K562 (cell line): ENCODE data around the gene SETD4. TPM values are rescaled to one million over a fixed set of nuclear protein-coding genes. Genes with fewer than 3 reads are reported as not detected.
A peak's percentile ranks its signal among the peaks of the same experiment; 100 is the strongest.

Source experiments
- CBFA2T2 ChIP-seq: fragments of 450-650 bp; conservative IDR thresholded peaks from 2 replicates; pipeline ENCODE4 v1.6.1; 2017; ENCODE audit warnings: mild to moderate bottlenecking
- CBX3 ChIP-seq, 2 experiments: IDR thresholded peaks; 1 replicate in 1 of 2; 2 replicates in 1 of 2; pipeline ENCODE4 v1.6.1; 2012; ENCODE audit warnings: inconsistent platforms in 2 of 2, low read length in 2 of 2, borderline replicate concordance in 1 of 2, control low read depth in 1 of 2
- GABPB2 ChIP-seq: fragments of 250-450 bp; sonication (Bioruptor Pico); conservative IDR thresholded peaks from 2 replicates; pipeline ENCODE4 v1.5.1; 2021; ENCODE audit warnings: mild to moderate bottlenecking
- HSF4 ChIP-seq: fragments of 250-450 bp; sonication (Bioruptor Pico); IDR thresholded peaks from 2 replicates; pipeline ENCODE4 v2.1.2; 2022; ENCODE audit warnings: mild to moderate bottlenecking, moderate library complexity, borderline replicate concordance
- PHF8 ChIP-seq: fragments of 200-600 bp; sonication (generic); IDR thresholded peaks from 2 replicates; pipeline ENCODE4 v1.6.1; 2012; ENCODE audit warnings: mixed run types, mild to moderate bottlenecking, inconsistent platforms, low read length, moderate library complexity, borderline replicate concordance
- POLR2G ChIP-seq: fragments of 200-400 bp; formaldehyde crosslinking; IDR thresholded peaks from 2 replicates; pipeline ENCODE4 v1.6.1; 2017; ENCODE audit warnings: low read depth, mild to moderate bottlenecking, antibody characterized with exemption, low read length, moderate library complexity
- SAP30 ChIP-seq: fragments of 200-600 bp; sonication (generic); IDR thresholded peaks from 2 replicates; pipeline ENCODE4 v1.6.1; 2012; ENCODE audit warnings: borderline replicate concordance, low read depth, mild to moderate bottlenecking, moderate library complexity, low read length, control low read depth, inconsistent platforms; ENCODE audit not compliant: insufficient read depth, poor library complexity, severe bottlenecking
- TCF15 ChIP-seq: fragments of 250-450 bp; sonication (Bioruptor Pico); IDR thresholded peaks from 2 replicates; pipeline ENCODE4 v1.8.0; 2022; ENCODE audit warnings: moderate library complexity, mild to moderate bottlenecking, inconsistent platforms
- TCF7L2 ChIP-seq: fragments of 150-350 bp; IDR thresholded peaks from 2 replicates; pipeline ENCODE4 v1.6.1; 2016; ENCODE audit warnings: low read depth, mild to moderate bottlenecking, low read length, moderate library complexity
- ZBTB9 ChIP-seq: fragments of 450-650 bp; formaldehyde crosslinking; IDR thresholded peaks from 2 replicates; pipeline ENCODE4 v1.4.0; 2020; ENCODE audit warnings: mild to moderate bottlenecking, moderate library complexity
- ZNF699 ChIP-seq: fragments of 250-450 bp; sonication (Bioruptor Pico); IDR thresholded peaks from 2 replicates; pipeline ENCODE4 v1.8.0; 2021; ENCODE audit warnings: mild to moderate bottlenecking, moderate library complexity; ENCODE audit not compliant: insufficient replicate concordance
- polyA plus RNA-seq, 8 experiments: library from polyadenylated mRNA; depleted of rRNA in 4 of 8; stranded (reverse) in 5 of 8; unstranded in 3 of 8; fragments of >200 nt; fragmentation: Nextera tagmentation in 2 of 8; fragmentation: Illumina TruSeq in 1 of 8; extraction: Ambion mirVana in 2 of 8; extraction: Trizol in 1 of 8; gene quantifications; 2 replicates each; pipeline versions ENCODE4 v1.2.1 to v1.2.3, GENCODE V29; 2011 to 2014; ENCODE audit warnings: inconsistent platforms in 1 of 8, missing spikeins in 1 of 8
- total RNA-seq, 7 experiments: library from RNA; depleted of rRNA in 6 of 7; stranded (reverse); fragments of >200 nt in 6 of 7; fragmentation: Illumina TruSeq in 2 of 7; extraction: Trizol in 2 of 7; gene quantifications; 2 replicates each; pipeline versions ENCODE4 v1.2.1 to v1.2.3, GENCODE V29; 2011 to 2021; ENCODE audit warnings: low replicate concordance in 1 of 7
- TF ChIP-seq, protein P1 (sequence below): sonication (generic); formaldehyde crosslinking; IDR thresholded peaks from 2 replicates; pipeline ENCODE4 v1.8.1; 2023; ENCODE audit warnings: mild to moderate bottlenecking, missing genetic modification reagents
- TF ChIP-seq, protein P2 (sequence below): sonication (generic); formaldehyde crosslinking; IDR thresholded peaks from 2 replicates; pipeline ENCODE4 v1.8.0; 2022; ENCODE audit warnings: mild to moderate bottlenecking, missing genetic modification reagents
- TF ChIP-seq, protein P3 (sequence below), 2 experiments: fragments of 150-350 bp in 1 of 2; IDR thresholded peaks; 2 replicates each; pipeline ENCODE4 v1.6.1; 2012 to 2016; ENCODE audit warnings: low read depth in 2 of 2, low read length in 2 of 2, mild to moderate bottlenecking in 1 of 2, moderate library complexity in 1 of 2
- TF ChIP-seq, protein P4 (sequence below): fragments of 250-450 bp; sonication (Bioruptor Pico); IDR thresholded peaks from 2 replicates; pipeline ENCODE4 v1.5.0; 2021

The SETD4 gene
- total and polyA plus RNA-seq, 9 of the 15 experiments (the other 6 are each of a cell fraction or from before 2014, with no cell fraction given): 16.1 to 51.3 (median 25.7) TPM

GRCh38 chr21:36060159-36060921 is at the start of gene SETD4 (continued):
- TF ChIP-seq, protein P1, sequence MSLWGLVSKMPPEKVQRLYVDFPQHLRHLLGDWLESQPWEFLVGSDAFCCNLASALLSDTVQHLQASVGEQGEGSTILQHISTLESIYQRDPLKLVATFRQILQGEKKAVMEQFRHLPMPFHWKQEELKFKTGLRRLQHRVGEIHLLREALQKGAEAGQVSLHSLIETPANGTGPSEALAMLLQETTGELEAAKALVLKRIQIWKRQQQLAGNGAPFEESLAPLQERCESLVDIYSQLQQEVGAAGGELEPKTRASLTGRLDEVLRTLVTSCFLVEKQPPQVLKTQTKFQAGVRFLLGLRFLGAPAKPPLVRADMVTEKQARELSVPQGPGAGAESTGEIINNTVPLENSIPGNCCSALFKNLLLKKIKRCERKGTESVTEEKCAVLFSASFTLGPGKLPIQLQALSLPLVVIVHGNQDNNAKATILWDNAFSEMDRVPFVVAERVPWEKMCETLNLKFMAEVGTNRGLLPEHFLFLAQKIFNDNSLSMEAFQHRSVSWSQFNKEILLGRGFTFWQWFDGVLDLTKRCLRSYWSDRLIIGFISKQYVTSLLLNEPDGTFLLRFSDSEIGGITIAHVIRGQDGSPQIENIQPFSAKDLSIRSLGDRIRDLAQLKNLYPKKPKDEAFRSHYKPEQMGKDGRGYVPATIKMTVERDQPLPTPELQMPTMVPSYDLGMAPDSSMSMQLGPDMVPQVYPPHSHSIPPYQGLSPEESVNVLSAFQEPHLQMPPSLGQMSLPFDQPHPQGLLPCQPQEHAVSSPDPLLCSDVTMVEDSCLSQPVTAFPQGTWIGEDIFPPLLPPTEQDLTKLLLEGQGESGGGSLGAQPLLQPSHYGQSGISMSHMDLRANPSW: peak; percentile 75; the same call in 1 of the 2 replicates
- TF ChIP-seq CBFA2T2 (0 out of 2 replicates have a peak, but pooled peaks have one; percentile 2), HSF4 (CRISPR knock-in tag) (no peak), TCF15 (no peak), GABPB2 (CRISPR knock-in tag) (no peak; the same call in 1 of the 2 replicates), ZNF699 (CRISPR knock-in tag) (no peak), SAP30 (peak; percentile 97), CBX3 (IDR thresholded peaks at IDR 0.05; ENCODE audit: borderline replicate concordance in 1 of 2, low read length in 2 of 2) (no peak), POLR2G (peak; percentile 92), TCF7L2 (no peak), PHF8 (peak; percentile 87), ZBTB9 (CRISPR knock-in tag) (no peak)
- TF ChIP-seq, protein P2, sequence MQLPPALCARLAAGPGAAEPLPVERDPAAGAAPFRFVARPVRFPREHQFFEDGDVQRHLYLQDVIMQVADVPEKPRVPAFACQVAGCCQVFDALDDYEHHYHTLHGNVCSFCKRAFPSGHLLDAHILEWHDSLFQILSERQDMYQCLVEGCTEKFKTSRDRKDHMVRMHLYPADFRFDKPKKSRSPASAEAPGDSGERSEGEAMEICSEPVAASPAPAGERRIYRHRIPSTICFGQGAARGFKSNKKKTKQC (CRISPR knock-in tag): 0 out of 2 replicates have a peak, but pooled peaks have one; percentile 84
- TF ChIP-seq, protein P3, sequence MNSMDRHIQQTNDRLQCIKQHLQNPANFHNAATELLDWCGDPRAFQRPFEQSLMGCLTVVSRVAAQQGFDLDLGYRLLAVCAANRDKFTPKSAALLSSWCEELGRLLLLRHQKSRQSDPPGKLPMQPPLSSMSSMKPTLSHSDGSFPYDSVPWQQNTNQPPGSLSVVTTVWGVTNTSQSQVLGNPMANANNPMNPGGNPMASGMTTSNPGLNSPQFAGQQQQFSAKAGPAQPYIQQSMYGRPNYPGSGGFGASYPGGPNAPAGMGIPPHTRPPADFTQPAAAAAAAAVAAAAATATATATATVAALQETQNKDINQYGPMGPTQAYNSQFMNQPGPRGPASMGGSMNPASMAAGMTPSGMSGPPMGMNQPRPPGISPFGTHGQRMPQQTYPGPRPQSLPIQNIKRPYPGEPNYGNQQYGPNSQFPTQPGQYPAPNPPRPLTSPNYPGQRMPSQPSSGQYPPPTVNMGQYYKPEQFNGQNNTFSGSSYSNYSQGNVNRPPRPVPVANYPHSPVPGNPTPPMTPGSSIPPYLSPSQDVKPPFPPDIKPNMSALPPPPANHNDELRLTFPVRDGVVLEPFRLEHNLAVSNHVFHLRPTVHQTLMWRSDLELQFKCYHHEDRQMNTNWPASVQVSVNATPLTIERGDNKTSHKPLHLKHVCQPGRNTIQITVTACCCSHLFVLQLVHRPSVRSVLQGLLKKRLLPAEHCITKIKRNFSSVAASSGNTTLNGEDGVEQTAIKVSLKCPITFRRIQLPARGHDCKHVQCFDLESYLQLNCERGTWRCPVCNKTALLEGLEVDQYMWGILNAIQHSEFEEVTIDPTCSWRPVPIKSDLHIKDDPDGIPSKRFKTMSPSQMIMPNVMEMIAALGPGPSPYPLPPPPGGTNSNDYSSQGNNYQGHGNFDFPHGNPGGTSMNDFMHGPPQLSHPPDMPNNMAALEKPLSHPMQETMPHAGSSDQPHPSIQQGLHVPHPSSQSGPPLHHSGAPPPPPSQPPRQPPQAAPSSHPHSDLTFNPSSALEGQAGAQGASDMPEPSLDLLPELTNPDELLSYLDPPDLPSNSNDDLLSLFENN (IDR thresholded peaks at IDR 0.05; ENCODE audit: low read depth in 2 of 2, low read length in 2 of 2): 0 out of 4 replicates have a peak, but pooled peaks of 1 of the 2 experiments have one; percentile 45
- TF ChIP-seq, protein P4, sequence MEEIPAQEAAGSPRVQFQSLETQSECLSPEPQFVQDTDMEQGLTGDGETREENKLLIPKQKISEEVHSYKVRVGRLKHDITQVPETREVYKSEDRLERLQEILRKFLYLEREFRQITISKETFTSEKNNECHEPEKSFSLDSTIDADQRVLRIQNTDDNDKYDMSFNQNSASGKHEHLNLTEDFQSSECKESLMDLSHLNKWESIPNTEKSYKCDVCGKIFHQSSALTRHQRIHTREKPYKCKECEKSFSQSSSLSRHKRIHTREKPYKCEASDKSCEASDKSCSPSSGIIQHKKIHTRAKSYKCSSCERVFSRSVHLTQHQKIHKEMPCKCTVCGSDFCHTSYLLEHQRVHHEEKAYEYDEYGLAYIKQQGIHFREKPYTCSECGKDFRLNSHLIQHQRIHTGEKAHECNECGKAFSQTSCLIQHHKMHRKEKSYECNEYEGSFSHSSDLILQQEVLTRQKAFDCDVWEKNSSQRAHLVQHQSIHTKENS (CRISPR knock-in tag): no peak
